GM12878 (cell line): ENCODE results near the gene SAP25. TPM values are rescaled to one million over a fixed set of nuclear protein-coding genes. Genes with fewer than 3 reads are reported as not detected.

Experiments used
- ATAC-seq: fragments of 200-7000 bp; cut with Tn5 transposase; 3 replicates; pipeline ENCODE4 v1.9.1; 2020; ENCODE audit warnings: mild to moderate bottlenecking, moderate library complexity
- BruUV-seq: library from RNA; stranded (reverse); fragments of 400-500 nt; replicated peaks from 2 replicates; lab custom pipeline; 2021; lab: Mats Ljungman, UMichigan
- CTCF ChIA-PET: fragments of 300-600 bp; sonication (Branson Sonifier 250); formaldehyde crosslinking; extraction: SDS; loops from one replicate; lab custom pipeline; 2021; ENCODE audit warnings: inconsistent platforms; lab: Yijun Ruan, JAX
- POLR2A ChIA-PET: fragments of 350-600 bp; formaldehyde crosslinking; extraction: SDS; loops from one replicate; lab custom pipeline; 2021; ENCODE audit warnings: inconsistent platforms; lab: Charles Lee
- RAD21 ChIA-PET: fragments of 300-600 bp; sonication (Branson Sonifier 250); formaldehyde crosslinking; loops from one replicate; lab custom pipeline; 2023; ENCODE audit warnings: antibody characterized with exemption; ENCODE audit not compliant: unreplicated experiment; lab: Charles Lee
- SMC1A ChIA-PET: fragments of 300-600 bp; sonication (Branson Sonifier 250); formaldehyde crosslinking; loops from one replicate; lab custom pipeline; 2023; ENCODE audit not compliant: unreplicated experiment, uncharacterized antibody; lab: Charles Lee
- DNase-seq: peaks from one replicate; pipeline ENCODE4 v3.0.0-alpha.2; 2011; ENCODE audit warnings: low read depth, low spot score
- FAIRE-seq: peaks from 3 replicates; lab custom pipeline; 2011; peaks lifted over from hg19 to GRCh38; lab: Jason Lieb, UNC
- H2AFZ ChIP-seq: 2 replicates; pipeline ENCODE4 v1.6.0; 2011; ENCODE audit warnings: low read depth, low read length, control low read depth; ENCODE audit not compliant: control insufficient read depth
- H3K27ac ChIP-seq: 2 replicates; pipeline ENCODE4 v1.5.1; 2011; ENCODE audit warnings: control low read depth; ENCODE audit not compliant: control insufficient read depth, insufficient read depth
- H3K27me3 ChIP-seq, 2 experiments: replicated peaks in 1 of 2; 2 replicates each; pipeline versions ENCODE4 v1.6.0 to v1.6.1; 2011; ENCODE audit warnings: low read length in 1 of 2; ENCODE audit not compliant: control insufficient read depth in 2 of 2, insufficient read depth in 2 of 2
- H3K36me3 ChIP-seq, 2 experiments: 2 replicates each; pipeline ENCODE4 v1.5.1; 2011; ENCODE audit warnings: low read length in 1 of 2; ENCODE audit not compliant: control insufficient read depth in 2 of 2, insufficient read depth in 2 of 2
- H3K4me1 ChIP-seq: 2 replicates; pipeline ENCODE4 v1.6.1; 2011; ENCODE audit warnings: mild to moderate bottlenecking, low read length, moderate library complexity, mixed read lengths; ENCODE audit not compliant: control insufficient read depth, insufficient read depth
- H3K4me2 ChIP-seq: 2 replicates; pipeline ENCODE4 v1.6.0; 2011; ENCODE audit warnings: control low read depth; ENCODE audit not compliant: control insufficient read depth, insufficient read depth
- H3K4me3 ChIP-seq: fragments of 200-600 bp; sonication (generic); 2 replicates; pipeline ENCODE4 v1.5.1; 2016
- H3K79me2 ChIP-seq: 2 replicates; pipeline ENCODE4 v1.6.0; 2011; ENCODE audit warnings: low read length; ENCODE audit not compliant: control insufficient read depth, insufficient read depth
- H3K9ac ChIP-seq: 2 replicates; pipeline ENCODE4 v1.8.0; 2011; ENCODE audit warnings: low read length, control low read depth, mixed read lengths; ENCODE audit not compliant: control insufficient read depth, insufficient read depth
- H3K9me3 ChIP-seq: replicated peaks from 3 replicates; pipeline ENCODE4 v1.5.1; 2011; ENCODE audit warnings: mild to moderate bottlenecking, low read length; ENCODE audit not compliant: control insufficient read depth, insufficient read depth
- H4K20me1 ChIP-seq: 2 replicates; pipeline ENCODE4 v1.6.0; 2011; ENCODE audit not compliant: control insufficient read depth, insufficient read depth
- HCFC1 ChIP-seq: fragments of 150-350 bp; IDR thresholded peaks from 2 replicates; pipeline ENCODE4 v1.6.1; 2014; ENCODE audit warnings: low read length
- IKZF2 ChIP-seq, 2 experiments: fragments of 450-650 bp; IDR thresholded peaks; 2 replicates each; pipeline ENCODE4 v1.6.1; 2017; ENCODE audit warnings: mild to moderate bottlenecking in 2 of 2, moderate library complexity in 2 of 2
- POLR2A ChIP-seq: IDR thresholded peaks from 2 replicates; pipeline ENCODE4 v1.6.1; 2011; ENCODE audit warnings: low read depth, mild to moderate bottlenecking, low read length
- SMAD5 ChIP-seq: IDR thresholded peaks from 2 replicates; pipeline ENCODE4 v1.6.1; 2016; ENCODE audit warnings: antibody characterized with exemption, low read depth
- TCF3 ChIP-seq: IDR thresholded peaks from 2 replicates; pipeline ENCODE4 v1.6.1; 2012; ENCODE audit warnings: low read depth, mild to moderate bottlenecking, low read length, borderline replicate concordance; ENCODE audit not compliant: insufficient read depth
- WGBS: methylation state at CpG from one replicate; pipeline ENCODE4 v1.1.6; 2016; ENCODE audit warnings: low lambda C conversion rate; ENCODE audit not compliant: insufficient replicate concordance, insufficient coverage; ENCODE audit errors: missing lambda C conversion rate; 5-methylcytosine and 5-hydroxymethylcytosine counted together
- in situ Hi-C: fragments of 300-500 bp; cut with MboI; formaldehyde crosslinking; loops from 9 replicates; pipeline ENCODE4 v1.14.3; 2018; ENCODE audit warnings: mixed read lengths
- intact Hi-C: fragments of 100-400 bp; cut with micrococcal nuclease; formaldehyde crosslinking; loops from one replicate; pipeline ENCODE4 v1.14.2; 2022; ENCODE audit not compliant: unreplicated experiment
- polyA plus RNA-seq, 11 experiments: library from polyadenylated mRNA; depleted of rRNA in 4 of 11; unstranded in 6 of 11; stranded (reverse) in 5 of 11; fragments of >200 nt; fragmentation: Nextera tagmentation in 4 of 11; fragmentation: Illumina TruSeq in 1 of 11; extraction: Ambion mirVana in 4 of 11; extraction: Trizol in 1 of 11; gene quantifications; 1 replicate in 1 of 11; 2 replicates in 10 of 11; pipeline versions ENCODE4 v1.2.1 to v1.2.3, GENCODE V29; 2011 to 2016; ENCODE audit warnings: inconsistent platforms in 2 of 11, missing spikeins in 2 of 11, low read depth in 1 of 11
- total RNA-seq, 4 experiments: library from RNA; depleted of rRNA in 3 of 4; stranded (reverse); fragments of >200 nt in 3 of 4; fragmentation: Illumina TruSeq in 1 of 4; extraction: Trizol in 1 of 4; gene quantifications; 2 replicates each; pipeline versions ENCODE4 v1.2.1 to v1.2.3, GENCODE V29; 2013 to 2021
- TF ChIP-seq, protein P1 (sequence below): fragments of 450-650 bp; IDR thresholded peaks from 2 replicates; pipeline ENCODE4 v1.6.1; 2016; ENCODE audit warnings: mild to moderate bottlenecking

The SAP25 gene
- total and polyA plus RNA-seq, 10 of the 15 experiments (the other 5 are each of a cell fraction or from before 2014, with no cell fraction given) = 0.14 to 8.6 (median 1.1) TPM

DNA sequence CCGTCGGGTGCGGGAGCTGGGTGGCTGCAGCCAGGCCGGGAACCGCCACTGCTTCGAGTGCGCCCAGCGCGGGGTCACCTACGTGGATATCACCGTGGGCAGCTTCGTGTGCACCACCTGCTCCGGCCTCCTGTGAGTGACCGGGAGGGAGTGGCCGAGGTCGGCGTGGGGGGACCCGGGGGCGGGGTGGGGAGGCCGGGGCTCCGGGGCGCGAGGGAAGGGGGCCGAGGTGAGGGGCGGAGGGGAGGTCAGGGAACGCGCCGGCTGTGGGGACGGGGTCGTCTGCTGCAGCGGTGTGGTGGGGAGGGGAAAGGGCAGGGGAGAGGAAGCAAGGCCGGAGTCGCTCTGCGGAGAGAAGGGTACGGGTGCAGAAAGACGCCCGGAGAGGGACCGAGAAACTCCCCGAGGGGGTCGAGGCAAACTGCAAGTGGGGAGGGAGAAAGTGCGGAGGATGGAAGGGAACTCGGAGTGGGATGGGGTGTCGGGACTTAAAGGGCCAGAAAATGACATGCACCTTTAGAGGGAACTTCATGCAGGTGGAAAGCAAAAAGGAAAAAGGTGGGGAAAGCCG lies 34.2 kb downstream of the SAP25 start:
- in situ Hi-C loops (no loop called here), intact Hi-C loops (loop anchor here (10.0 kb wide), 1 partner anchor 175 kb away; no protein-coding TSS in a partner anchor)
- no peak for DNase-seq
- H3K27ac ChIP-seq = peak overlapping the region; percentile 67
- no peak for FAIRE-seq
- SMC1A ChIA-PET = interaction anchor here (0.8 to 2.9 kb wide), 7 partner anchors 9 to 23 kb away, joined by 3 to 15 read pairs (median 5); no protein-coding TSS in a partner anchor
- TF ChIP-seq TCF3 (0 out of 2 replicates have a peak, but pooled peaks have one; percentile 15), POLR2A (peak; percentile 8), SMAD5 (no peak), IKZF2 (IDR thresholded peaks at IDR 0.05) (0 out of 4 replicates have a peak, but pooled peaks of 1 of the 2 experiments have one; percentile 17), HCFC1 (no peak)
- TF ChIP-seq, protein P1, sequence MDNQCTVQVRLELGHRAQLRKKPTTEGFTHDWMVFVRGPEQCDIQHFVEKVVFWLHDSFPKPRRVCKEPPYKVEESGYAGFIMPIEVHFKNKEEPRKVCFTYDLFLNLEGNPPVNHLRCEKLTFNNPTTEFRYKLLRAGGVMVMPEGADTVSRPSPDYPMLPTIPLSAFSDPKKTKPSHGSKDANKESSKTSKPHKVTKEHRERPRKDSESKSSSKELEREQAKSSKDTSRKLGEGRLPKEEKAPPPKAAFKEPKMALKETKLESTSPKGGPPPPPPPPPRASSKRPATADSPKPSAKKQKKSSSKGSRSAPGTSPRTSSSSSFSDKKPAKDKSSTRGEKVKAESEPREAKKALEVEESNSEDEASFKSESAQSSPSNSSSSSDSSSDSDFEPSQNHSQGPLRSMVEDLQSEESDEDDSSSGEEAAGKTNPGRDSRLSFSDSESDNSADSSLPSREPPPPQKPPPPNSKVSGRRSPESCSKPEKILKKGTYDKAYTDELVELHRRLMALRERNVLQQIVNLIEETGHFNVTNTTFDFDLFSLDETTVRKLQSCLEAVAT = peak; percentile 29; the same call in 1 of the 2 replicates
- ATAC-seq = no peak; the same call in 2 of the 3 replicates
- WGBS = 0% methylated on average over 23 of the region's 44 CpGs
- H3K4me2 ChIP-seq = peak overlapping the region; percentile 90
- RAD21 ChIA-PET = interaction anchor here (0.7 to 11.5 kb wide), 8 partner anchors 12 to 60 kb away, joined by 3 to 90 read pairs (median 6); partner anchors contain the start of genes FBXO24, LRCH4 and TSC22D4
- peaks cover 26% of the 10 kb centered on the region for H3K4me1 ChIP-seq
- H4K20me1 ChIP-seq = no peaks in the 10 kb centered on the region
- peaks cover 0 to 4% of the 10 kb centered on the region in 2 experiments; a peak in 1 of 4 replicates for H3K36me3 ChIP-seq
- CTCF ChIA-PET = interaction anchor here (1.2 to 1.9 kb wide), 5 partner anchors 10 to 64 kb away, joined by 3 to 13 read pairs (median 5); no protein-coding TSS in a partner anchor
- no peaks in the 10 kb centered on the region for H3K27me3 ChIP-seq
- H3K4me3 ChIP-seq = peak overlapping the region; percentile 85
- no peaks in the 10 kb centered on the region for H3K9me3 ChIP-seq
- BruUV-seq = no TSS peak
- H3K79me2 ChIP-seq = peaks cover 51% of the 10 kb centered on the region
- H2AFZ ChIP-seq = peak overlapping the region; percentile 60
- H3K9ac ChIP-seq = peak overlapping the region; percentile 76
- POLR2A ChIA-PET = interaction anchor here (0.6 to 5.7 kb wide), 8 partner anchors 9 to 651 kb away, joined by 3 to 32 read pairs (median 3); partner anchors contain the start of genes FBXO24, LRCH4 and MOSPD3
